NOMO-1 (cell line): ENCODE results near the gene MRTFB.
A peak's percentile ranks its signal among the peaks of the same experiment; 100 is the strongest.

Source experiments
- DNase-seq, 2 experiments: peaks; one replicate each; lab custom pipeline; 2025; ENCODE audit not compliant: unreplicated experiment in 2 of 2; lab: John Stamatoyannopoulos, UW

The MRTFB gene

DNA sequence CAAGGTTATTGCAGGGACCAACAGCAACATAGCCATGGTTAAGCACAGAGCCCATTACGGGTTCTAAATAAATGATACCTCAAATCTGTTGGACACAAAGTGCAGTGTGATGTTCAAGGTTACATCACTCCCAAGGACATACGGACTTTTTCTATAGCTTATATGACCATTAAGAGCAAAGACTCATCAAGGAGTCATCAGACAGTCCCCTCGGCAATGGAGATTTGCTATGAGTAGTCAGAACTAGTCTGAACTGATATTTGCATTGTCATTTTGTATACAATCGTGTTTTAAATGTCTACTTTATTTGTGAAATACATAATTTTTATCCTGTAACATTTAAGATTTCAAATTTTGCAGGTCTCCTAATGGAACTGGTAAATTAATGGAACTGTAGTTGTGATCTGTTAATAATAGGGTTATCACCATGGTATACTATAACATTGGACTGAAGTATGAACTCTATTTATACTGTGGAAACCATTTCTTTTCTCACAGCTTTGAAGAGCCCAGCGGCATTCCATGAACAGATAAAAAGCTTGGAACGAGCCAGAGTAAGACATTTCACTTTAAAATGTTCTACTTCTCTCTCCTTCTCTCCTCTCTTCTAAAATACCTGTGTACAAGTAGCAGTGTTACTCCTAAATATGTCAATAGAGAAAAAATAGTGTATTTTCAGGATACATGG, 140.9 kb downstream of the MRTFB start:
- no peak for DNase-seq

DNA sequence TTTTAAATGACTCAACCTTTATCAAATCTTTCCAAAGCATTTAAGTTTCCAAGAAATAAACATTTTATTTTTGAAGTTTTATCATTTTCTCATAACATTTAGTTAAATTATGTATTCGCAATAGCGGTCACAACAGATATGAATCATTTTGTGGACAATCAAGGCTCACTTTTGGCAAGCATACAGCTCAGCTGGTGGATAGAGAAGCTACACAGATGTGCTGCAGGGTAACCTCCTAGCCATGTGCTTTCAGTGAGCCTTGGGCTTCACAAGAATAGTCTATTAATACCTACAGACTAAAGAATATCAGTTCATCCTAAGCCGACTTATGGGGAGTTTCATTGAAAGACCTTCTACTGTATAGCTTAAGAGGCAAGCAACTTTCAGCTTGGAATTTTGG, 144.8 kb downstream of the MRTFB start:
- no peak for DNase-seq

DNA sequence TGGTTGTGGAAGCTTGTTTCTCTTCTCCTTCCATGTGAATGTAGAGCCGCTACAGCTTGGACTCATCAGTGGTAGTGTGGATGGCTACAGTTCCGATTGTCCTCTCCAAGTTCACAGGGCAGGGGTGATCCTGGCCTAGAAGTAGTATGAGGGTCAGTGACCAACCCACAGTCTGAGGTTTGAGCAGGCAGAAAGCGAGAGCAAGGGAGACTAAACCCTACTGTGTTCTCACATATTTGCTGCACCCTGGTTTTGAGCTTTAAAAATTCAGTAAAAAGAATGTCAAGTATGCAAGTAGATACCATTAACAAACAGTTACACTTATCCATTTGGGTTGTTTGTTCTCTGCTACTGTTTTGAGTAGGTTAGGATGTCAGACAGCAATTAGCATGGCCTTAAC, 148.9 kb downstream of the MRTFB start:
- no peak for DNase-seq

DNA sequence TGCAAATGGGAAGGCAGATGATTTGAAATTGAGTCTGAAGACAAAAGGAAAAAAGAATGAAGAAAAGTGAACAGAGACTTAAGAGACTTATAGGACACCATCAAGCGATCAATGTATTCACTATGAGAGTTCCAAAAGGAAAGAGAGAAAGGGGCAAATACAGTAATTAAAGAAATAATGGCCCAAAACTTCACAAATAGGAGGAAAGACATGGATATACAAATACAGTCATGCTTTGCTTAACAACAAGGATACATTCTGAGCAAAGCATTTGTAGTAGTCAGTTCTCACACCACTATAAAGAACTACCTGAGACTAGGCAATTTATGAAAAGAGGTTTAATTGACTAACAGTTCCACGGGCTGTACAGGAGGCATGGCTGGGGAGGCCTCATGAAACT, 152.5 kb downstream of the MRTFB start:
- DNase-seq = no peak

DNA sequence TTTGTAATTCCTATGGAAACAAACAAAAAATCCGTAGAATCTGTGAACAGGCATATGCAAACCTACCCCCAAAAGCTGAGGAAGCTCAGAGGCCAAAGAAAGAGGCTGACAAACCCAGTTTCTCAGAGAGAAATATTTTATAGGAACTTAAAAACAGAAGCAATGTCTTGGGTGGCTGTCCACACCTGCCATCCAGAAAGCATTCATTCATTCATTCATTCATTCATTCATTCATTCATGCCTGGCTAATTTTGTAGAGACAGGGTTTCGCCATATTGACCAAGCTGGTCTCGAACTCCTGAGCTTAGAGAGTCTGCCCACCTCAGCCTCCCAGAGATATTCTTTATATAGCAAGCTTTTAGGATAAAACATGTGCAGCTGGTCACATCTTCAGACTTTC, 154.3 kb downstream of the MRTFB start:
- DNase-seq = no peak

DNA sequence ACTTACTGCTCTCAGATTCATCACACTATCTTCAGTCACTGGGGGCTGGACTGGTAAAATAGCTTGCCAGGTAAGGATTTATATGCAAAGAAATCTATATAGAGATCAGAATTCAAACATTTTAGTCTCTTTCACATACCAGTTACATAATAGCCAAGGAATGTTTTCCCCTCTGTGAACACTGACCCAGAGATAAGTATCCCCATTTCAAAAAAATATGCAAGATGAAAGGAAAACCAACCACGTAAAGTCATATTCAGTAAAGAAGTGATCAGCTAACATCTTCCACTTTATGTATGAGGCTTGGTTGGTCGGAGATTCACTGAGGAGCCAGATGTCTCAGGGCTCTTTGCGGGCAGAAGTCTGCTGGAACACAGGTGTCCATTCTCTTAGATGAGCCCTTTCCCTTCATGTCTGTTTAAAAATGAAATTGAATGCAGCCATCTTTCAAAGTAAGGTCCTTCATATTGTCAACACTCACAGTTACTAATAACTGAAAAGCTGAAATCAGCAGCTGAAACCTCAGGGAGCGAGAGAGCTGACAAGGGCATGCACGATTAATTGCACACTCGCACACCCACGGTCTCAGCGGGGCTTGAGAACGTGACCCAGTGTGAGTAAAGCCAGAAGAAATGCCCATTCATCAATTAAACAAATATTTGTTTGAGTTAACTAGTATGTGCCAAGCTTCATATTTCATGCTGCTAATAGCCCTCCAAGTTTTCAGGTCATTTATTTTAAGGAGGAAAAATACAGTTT, 161.2 kb downstream of the MRTFB start:
- DNase-seq = no peak

DNA sequence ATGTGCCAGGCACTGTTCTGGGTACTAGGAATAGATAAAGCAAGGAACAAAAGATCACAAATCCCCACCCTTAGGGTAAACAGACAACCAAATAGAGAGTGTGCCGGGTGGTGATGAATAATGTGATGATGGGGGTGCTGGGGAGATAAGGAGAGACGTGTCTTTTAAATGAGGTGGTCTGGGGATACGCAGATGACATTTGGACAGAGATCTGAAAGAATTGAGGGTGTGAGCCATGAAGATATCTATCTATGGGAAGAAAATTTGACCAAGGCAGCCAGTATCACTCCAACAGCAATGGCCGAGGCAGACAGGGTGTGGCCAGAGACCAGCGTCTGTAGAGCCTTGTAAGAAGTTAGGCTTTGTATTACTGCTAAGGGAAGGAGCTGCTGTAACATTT, 165.3 kb downstream of the MRTFB start:
- no peak for DNase-seq

DNA sequence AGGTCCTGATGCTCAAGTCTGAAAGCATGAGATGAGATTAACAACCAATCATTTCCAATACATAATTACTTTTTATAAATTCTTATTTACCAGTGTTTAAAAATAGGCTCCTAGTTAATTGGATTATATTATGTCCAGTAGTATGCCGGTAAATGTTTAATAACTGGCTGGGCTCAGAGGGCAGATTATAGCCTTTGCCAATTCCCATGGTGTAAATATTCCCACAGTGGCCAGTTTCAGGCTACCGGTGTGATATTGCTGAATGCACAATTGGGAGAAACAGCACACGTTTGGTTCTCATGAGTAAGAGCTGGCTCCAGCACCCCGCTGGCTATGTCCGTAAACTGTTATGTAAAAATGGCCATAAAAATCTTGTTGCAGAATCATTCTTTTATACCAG, 167.6 kb downstream of the MRTFB start:
- DNase-seq = no peak

DNA sequence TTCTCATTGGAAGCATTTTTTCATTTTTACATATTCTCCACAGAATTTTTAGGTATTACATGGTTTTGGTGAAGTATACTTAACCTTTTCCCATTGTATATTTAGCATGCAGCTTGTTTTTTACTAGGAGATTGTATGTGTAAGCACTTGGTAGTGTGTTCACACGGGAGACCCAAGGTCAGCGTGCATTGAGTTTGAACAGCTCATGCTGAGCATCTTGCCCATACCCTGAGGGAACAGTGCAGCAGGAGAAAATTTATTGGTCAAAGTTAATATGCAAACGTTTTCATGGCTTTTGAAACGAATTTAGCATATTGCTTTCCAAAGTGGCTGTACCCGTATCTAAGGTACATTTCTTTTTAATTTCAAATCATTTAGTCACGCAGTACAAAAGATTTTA, 168.7 kb downstream of the MRTFB start:
- DNase-seq = no peak

DNA sequence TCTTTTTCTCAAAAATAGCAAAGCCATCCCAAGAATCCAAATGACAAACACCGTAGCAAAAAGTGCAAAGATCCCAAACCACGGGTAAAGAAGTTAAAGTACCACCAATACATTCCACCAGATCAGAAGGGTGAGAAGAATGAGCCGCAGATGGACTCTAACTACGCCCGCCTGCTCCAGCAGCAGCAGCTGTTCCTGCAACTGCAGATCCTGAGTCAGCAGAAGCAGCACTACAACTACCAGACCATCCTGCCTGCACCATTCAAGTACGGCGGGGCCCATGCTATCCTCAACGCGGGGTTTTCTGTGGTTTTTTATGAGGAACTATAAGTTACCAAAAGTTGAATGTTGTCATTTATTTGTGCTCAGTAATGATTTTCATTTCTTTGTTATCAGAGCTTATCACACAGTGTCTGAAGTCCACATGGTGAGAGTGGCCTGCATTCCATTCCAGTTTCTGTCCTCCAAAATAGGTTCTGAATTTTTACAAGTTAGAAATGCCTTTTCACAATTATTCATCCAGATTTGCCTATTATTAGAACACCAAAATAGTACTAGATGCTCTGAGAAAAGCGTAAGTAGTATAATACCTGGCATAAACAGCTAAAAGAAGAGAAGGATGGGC, 169.2 kb downstream of the MRTFB start:
- no peak for DNase-seq

DNA sequence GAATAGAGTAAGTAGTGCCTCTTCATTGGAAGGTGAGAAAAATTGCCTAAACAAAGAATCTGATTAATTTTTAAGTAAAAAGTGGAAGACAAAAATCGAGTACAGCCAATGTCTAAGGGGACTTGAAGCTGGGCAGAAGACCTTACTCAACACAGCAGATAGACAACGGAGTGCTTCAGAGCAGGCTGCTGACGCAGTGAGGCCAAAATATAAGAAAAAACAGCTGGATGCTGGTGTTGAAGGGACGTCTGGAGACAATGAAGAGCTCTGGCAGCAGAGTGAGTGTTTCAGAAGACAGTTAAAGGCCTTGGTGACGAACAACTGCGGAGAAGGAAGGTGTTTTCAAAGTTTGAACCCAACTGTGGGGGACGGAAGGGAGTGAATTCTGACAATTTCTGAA, 169.8 kb downstream of the MRTFB start:
- no peak for DNase-seq

DNA sequence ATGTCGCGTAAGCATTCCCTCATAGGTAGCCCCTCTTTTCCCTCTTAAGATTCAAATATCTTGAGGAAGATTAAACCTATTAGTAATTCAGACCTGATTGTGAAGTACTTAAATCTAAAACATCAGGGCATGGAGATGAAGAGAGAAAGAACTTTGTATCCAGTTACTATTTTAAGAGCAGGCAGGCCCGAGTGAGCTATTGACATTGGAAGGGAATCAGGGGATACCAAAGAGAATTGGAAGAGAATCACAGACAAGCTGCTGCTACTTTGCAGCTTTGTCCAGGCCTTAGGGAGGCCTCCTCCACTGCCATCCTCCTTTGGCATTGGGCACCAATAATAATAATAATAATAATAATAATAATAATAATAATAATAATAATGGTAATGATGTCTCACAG, 170.5 kb downstream of the MRTFB start:
- no peak for DNase-seq

DNA sequence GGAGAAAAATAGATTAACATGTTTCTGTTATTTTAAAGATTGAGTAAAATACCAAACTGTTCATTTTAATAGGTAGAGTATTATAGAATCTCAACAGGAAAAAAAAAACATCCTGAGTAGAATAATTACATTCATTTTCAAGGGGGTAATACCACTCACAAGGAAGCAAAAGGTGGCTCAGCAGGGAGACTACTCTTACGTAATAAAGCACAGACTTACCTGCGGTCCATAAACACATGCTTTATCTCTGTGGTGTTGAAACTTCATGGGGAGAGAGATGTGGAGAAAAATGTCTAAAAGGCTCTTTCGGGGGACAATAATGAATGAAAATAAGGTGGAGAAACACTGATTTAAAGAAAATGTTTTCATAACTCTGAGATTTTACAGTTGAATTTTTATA, 171.7 kb downstream of the MRTFB start:
- no peak for DNase-seq

DNA sequence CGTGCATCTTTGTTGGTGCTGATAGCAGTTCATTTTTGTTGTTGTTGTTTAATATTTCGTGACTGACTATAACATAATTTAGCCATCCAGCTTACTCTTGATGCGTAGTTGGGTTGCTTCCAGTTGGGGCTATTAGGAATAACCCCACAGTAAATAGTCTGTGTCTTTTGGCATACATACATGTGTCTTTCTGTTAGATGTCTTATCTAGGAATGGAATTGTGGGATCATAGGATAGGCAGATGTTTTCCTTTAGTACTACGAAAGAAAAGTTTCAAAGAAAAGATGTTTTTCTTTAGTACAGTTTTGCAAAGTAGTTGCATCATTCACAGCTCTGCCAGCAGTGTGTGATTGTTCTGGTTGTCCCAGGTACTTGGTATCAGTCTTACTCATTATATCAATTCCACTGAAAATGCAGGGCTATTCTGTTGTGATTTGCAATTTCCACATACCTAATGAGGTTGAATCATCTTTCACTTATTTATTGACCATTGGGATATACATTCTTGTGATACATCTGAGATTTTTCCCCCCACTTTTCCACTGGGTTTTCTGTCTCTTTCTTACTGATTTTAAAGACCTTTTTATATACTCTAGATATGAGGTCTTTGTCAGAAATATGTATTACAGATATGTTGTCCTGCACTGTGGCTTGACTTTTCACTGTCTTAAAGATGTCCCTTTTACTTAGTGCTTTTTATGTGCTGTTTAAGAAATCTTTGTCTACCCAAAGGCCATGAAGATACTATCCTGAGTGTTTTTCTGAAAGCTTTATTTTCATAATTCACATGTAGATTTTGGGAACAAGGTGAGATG, 173.3 kb downstream of the MRTFB start:
- no peak for DNase-seq

DNA sequence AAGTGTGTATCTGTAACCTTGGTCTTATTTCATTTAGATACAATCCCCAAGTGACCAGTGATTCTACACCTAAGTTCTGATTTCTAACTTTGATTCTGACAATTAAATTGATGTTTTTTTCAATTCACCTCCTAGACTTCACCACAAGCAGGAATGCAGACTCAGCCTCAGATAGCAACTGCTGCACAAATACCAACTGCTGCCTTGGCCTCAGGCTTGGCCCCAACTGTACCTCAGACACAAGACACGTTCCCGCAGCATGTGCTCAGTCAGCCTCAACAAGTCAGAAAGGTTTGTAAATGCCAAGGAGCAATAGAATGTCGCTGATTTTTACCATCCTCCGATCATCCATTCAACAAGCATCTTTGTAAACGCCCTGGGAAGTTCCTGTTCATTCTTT, 177.7 kb downstream of the MRTFB start:
- DNase-seq = no peak

DNA sequence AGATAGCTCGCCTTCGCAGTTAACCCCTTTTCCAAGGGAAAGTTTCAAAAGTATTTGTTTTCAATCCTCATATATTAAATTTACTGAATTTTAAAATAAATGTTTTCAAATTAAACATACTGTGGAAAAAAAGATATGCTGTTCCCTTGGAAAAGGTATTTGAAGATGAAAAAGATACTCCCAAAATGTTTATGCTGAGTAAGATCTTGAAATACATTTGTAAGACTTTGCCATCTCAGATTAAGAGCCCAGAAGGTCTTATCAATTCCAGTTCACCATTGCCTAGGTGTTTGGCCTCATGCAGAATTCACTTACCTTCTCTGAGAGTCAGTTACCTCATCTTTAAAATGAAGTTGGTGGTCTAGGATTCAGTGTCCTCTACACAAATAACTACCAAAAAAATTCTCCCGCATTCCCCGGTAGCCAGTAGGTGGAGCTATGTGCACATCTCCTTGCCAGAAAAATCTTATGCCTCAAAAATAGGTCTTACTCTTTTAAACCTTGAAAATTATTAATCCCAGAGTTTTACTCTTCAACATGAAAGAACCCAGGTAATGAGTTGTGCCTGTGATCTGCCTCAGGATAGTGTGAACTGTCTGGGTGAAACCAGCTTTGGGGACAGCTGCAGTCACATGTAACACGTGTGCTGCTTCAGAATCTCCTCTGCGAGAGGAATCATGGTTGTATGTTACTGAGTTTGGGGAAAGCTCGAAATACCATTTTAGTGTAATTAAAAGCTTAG, 178.3 kb downstream of the MRTFB start:
- peak; percentile 21 to 22 for DNase-seq

DNA sequence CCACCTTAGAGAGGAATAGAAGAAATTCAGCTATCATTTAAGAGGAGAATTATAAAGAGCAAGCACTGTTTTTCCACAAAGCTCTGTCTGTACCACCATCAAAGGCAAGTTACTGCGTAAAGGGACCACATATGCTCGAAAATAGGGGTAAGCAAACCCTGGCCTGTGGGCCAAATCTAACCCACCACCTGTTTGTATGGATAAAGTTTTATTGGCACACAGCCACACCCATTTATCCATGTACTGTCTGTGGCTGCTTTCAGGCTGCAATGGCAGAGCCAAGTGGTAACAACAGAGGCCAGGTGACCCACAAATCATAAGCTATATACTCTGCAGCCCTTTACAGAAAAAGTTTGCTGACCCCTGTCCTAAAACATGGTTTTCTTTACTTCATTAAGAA, 180.3 kb downstream of the MRTFB start:
- no peak for DNase-seq

DNA sequence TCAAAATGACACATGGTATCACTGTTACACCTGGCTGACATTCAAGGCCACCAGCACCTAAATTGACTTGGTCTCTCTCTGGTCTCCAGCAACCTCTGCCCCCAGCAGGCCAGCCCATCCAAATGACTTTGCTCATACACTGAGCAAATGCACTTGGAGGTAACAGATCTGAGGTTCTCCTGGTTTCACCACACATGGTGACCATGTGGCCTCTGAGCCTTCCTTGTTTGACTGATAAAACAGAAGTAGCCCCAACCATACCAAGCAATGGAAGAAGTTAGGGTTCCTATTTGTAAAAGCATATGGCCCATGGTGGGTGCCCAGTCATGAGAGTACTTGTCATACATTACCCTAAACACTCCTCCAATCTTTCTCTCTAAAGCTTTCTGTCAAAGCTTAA, 181.7 kb downstream of the MRTFB start:
- DNase-seq = no peak

DNA sequence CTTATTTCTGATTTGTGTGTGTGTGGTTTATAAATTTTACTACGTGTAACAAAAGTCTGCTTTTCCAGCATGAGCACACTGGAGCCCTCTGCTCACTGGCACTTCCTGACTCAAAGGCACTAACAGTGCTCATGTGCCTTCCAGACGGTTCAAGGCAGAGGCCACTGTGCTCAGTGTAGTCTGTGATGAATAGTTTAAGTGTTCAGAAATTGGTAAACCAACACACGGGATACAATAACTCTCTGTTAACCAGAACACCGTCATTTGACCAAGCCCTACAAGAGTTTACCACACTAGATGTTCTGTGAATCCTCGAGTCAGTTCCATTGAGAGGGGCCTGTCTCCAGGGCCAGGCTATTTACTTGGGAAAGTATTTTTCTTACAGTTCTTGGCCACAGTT, 191.9 kb downstream of the MRTFB start:
- no peak for DNase-seq

DNA sequence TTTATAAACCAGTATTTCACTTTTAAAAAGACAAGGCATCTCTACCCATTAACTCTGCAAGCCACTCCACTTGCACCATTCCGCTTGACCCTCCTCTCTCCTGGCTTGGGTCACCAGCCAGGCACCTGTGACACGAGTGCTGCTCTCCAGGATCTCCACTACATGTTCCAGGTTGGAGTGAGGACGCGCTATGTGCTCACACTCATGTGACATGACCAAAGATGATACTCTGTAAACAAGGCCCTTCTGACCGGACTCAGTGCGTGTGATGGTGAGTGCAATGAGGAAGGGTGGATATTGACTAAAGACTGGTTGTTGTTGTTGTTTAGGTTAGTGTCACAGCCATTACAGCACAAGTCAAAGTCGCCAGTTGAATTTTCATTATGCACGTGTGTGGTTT, 192.7 kb downstream of the MRTFB start:
- no peak for DNase-seq
